Ascending aorta (tissue), 2 donors: ENCODE measurements around the gene GNA14. TPM values are rescaled to one million over a fixed set of nuclear protein-coding genes. Genes with fewer than 3 reads are reported as not detected.

ENCODE experiments used
- DNase-seq, 2 donors: peaks; one replicate each; pipeline ENCODE4 v3.0.0-alpha.2; 2019; ENCODE audit warnings: low spot score in 2 of 2
- H3K27ac ChIP-seq, 2 donors: fragments of 200-600 bp; sonication (generic); one replicate each; pipeline ENCODE4 v1.5.1; 2016 to 2017; ENCODE audit warnings: mild to moderate bottlenecking in 1 of 2
- H3K27me3 ChIP-seq: fragments of 200-600 bp; sonication (generic); one replicate; pipeline ENCODE4 v1.5.1; 2017
- H3K36me3 ChIP-seq, 2 donors: fragments of 200-600 bp; sonication (generic); one replicate each; pipeline ENCODE4 v1.5.1; 2016
- H3K4me1 ChIP-seq, 2 donors: fragments of 200-600 bp; sonication (generic); one replicate each; pipeline ENCODE4 v1.5.1; 2016 to 2017; ENCODE audit warnings: mild to moderate bottlenecking in 1 of 2
- H3K4me3 ChIP-seq, 2 donors: fragments of 200-600 bp; sonication (generic); one replicate each; pipeline ENCODE4 v1.5.1; 2016 to 2017; ENCODE audit warnings: mild to moderate bottlenecking in 1 of 2
- H3K9me3 ChIP-seq, 2 donors: fragments of 200-600 bp; sonication (generic); one replicate each; pipeline ENCODE4 v1.5.1; 2016
- CTCF ChIP-seq, 3 experiments: fragments of 200-600 bp in 2 of 3; fragments of 450-650 bp in 1 of 3; sonication (generic) in 2 of 3; IDR thresholded peaks; one replicate each; pipeline ENCODE4 v1.5.1; 2016 to 2019; ENCODE audit warnings: antibody characterized with exemption in 3 of 3, mild to moderate bottlenecking in 1 of 3, moderate library complexity in 1 of 3
- intact Hi-C: fragments of 100-400 bp; cut with DNase I; formaldehyde crosslinking; loops from one replicate; pipeline ENCODE4 v1.15.1; 2023
- total RNA-seq: library from RNA; depleted of rRNA; stranded (reverse); fragments of >200 nt; gene quantifications from one replicate; pipeline ENCODE4 v1.1.0, GENCODE V29; 2016

The GNA14 gene
- total RNA-seq, 1 donor from 2014 or later, result 3.5 TPM

GRCh38 chr9:77486968-77487367, 161.2 kb downstream of the GNA14 start:
- Histone ChIP-seq H3K36me3 (no peaks in the 10 kb centered on the region), H3K9me3 (peaks cover 0 to 18% of the 10 kb centered on the region in 2 donors), H3K27ac (no peak overlapping the region), H3K4me3 (no peak overlapping the region), H3K27me3 (no peaks in the 10 kb centered on the region), H3K4me1 (no peaks in the 10 kb centered on the region)
- TF ChIP-seq CTCF (IDR thresholded peaks at IDR 0.05), result no peak
- DNase-seq, result no peak
- intact Hi-C loops, result no loop called here

- peaks cover 0 to 15% of the 10 kb centered on the region in 2 donors for H3K9me3 ChIP-seq
- intact Hi-C loops, result no loop called here
- no peak for DNase-seq
- H3K4me3 ChIP-seq, result no peak overlapping the region
- no peaks in the 10 kb centered on the region for H3K36me3 ChIP-seq
- no peak for TF ChIP-seq CTCF (IDR thresholded peaks at IDR 0.05)
- no peak overlapping the region for H3K27ac ChIP-seq
- H3K27me3 ChIP-seq, result no peaks in the 10 kb centered on the region
- H3K4me1 ChIP-seq, result no peaks in the 10 kb centered on the region
These were observed 161.7 kb downstream of the GNA14 start for GRCh38 chr9:77486463-77486862.

- no peak for DNase-seq
- Histone ChIP-seq H3K36me3 (no peaks in the 10 kb centered on the region), H3K4me1 (no peaks in the 10 kb centered on the region), H3K27ac (no peak overlapping the region), H3K27me3 (no peaks in the 10 kb centered on the region), H3K4me3 (no peak overlapping the region), H3K9me3 (peaks cover 0 to 18% of the 10 kb centered on the region in 2 donors)
- no peak for TF ChIP-seq CTCF (IDR thresholded peaks at IDR 0.05)
- intact Hi-C loops, result no loop called here
These were observed 172.3 kb downstream of the GNA14 start for GRCh38 chr9:77475641-77476473.

- Histone ChIP-seq H3K27ac (no peak overlapping the region), H3K4me3 (no peak overlapping the region), H3K36me3 (no peaks in the 10 kb centered on the region), H3K9me3 (peaks cover 0 to 18% of the 10 kb centered on the region in 2 donors), H3K4me1 (no peaks in the 10 kb centered on the region), H3K27me3 (no peaks in the 10 kb centered on the region)
- DNase-seq, result no peak
- no peak for TF ChIP-seq CTCF (IDR thresholded peaks at IDR 0.05)
- intact Hi-C loops, result no loop called here
These were observed 173.2 kb downstream of the GNA14 start for GRCh38 chr9:77474936-77475335.

- H3K9me3 ChIP-seq, result peaks cover 0 to 14% of the 10 kb centered on the region in 2 donors
- H3K4me1 ChIP-seq, result no peaks in the 10 kb centered on the region
- no peaks in the 10 kb centered on the region for H3K36me3 ChIP-seq
- H3K27ac ChIP-seq, result no peak overlapping the region
- H3K4me3 ChIP-seq, result no peak overlapping the region
- no peak for DNase-seq
- intact Hi-C loops, result no loop called here
- no peaks in the 10 kb centered on the region for H3K27me3 ChIP-seq
- no peak for TF ChIP-seq CTCF (IDR thresholded peaks at IDR 0.05)
These were observed 175.5 kb downstream of the GNA14 start for GRCh38 chr9:77472646-77473045.
